ENCODE data around the gene CEP85. TPM values are rescaled to one million over a fixed set of nuclear protein-coding genes. Genes with fewer than 3 reads are reported as not detected.

The CEP85 gene
- total RNA-seq, 1 experiment from 2014 or later, result 37.2 TPM

DNA sequence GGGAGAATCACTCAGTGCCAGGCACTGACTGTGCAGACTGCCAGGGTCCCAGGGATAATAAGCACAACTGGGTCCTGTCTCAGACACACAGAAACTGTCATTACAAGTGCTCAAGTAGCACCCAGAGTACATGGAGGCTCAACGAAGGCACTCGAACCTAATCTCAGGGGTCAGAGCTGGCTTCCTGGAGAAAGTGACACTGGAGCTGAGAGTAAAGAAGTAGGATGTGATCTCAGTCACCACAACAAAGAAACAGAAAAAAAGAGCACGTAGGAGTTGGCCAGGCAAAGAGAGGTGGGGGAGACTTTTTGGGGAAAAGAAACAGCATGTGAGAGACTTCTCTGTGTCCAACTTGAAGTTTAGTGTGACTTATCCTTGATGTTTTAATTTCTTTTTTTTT lies 42.3 kb upstream of the CEP85 start:
- H3K36me3 ChIP-seq (ENCODE audit: control insufficient read depth in 1 of 2, insufficient read depth in 2 of 2, low read length in 2 of 2), result no peaks in the 10 kb centered on the region; a peak in 1 of 4 replicates
- DNase-seq (ENCODE audit: low read depth, low spot score) (no peak), ATAC-seq (no peak)
- H2AFZ ChIP-seq (ENCODE audit: low read depth, low read length, poor library complexity, severe bottlenecking), result no peak overlapping the region
- H3K27ac ChIP-seq (ENCODE audit: low read depth, low read length), result no peak overlapping the region
- no peaks in the 10 kb centered on the region for H4K20me1 ChIP-seq (ENCODE audit: insufficient read depth)
- no peak for TF ChIP-seq CBX3 (IDR thresholded peaks at IDR 0.05; ENCODE audit: low read depth)
- TF ChIP-seq TCF7L2 (IDR thresholded peaks at IDR 0.05; ENCODE audit: borderline replicate concordance, extremely low read depth, insufficient read depth, insufficient read length), result no peak
- no peak for TF ChIP-seq EZH2 (IDR thresholded peaks at IDR 0.05)
- TF ChIP-seq, protein P1, sequence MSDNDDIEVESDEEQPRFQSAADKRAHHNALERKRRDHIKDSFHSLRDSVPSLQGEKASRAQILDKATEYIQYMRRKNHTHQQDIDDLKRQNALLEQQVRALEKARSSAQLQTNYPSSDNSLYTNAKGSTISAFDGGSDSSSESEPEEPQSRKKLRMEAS (IDR thresholded peaks at IDR 0.05), result no peak
- TF ChIP-seq, protein P2, sequence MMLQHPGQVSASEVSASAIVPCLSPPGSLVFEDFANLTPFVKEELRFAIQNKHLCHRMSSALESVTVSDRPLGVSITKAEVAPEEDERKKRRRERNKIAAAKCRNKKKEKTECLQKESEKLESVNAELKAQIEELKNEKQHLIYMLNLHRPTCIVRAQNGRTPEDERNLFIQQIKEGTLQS (IDR thresholded peaks at IDR 0.05), result no peak
- TF ChIP-seq ZNF274 (IDR thresholded peaks at IDR 0.05; ENCODE audit: low read depth, low read length), result no peak
- TF ChIP-seq CEBPB (IDR thresholded peaks at IDR 0.05; ENCODE audit: low read depth), result no peak
- H3K27me3 ChIP-seq (ENCODE audit: insufficient read depth, low read length), result no peaks in the 10 kb centered on the region
- H3K4me1 ChIP-seq (ENCODE audit: control insufficient read depth in 1 of 2, insufficient read depth in 2 of 2, low read length in 2 of 2), result no peaks in the 10 kb centered on the region
- POLR2A ChIA-PET, result no interaction called here
- intact Hi-C loops (cut with micrococcal nuclease), result no loop called here
- RAD21 ChIA-PET (ENCODE audit: low non-redundant PET in 1 of 2, low total read pairs in 2 of 2, uncharacterized antibody in 2 of 2, unreplicated experiment in 2 of 2), result no interaction called here
- H3K9me3 ChIP-seq (ENCODE audit: control insufficient read depth in 1 of 2, insufficient read depth in 1 of 2, low read depth in 1 of 2, low read length in 2 of 2), result no peaks in the 10 kb centered on the region
- H3K4me3 ChIP-seq (replicated peaks in 1 of 2; ENCODE audit: low read depth in 1 of 2, low read length in 2 of 2), result no peak overlapping the region
- no peak overlapping the region for H3K4me2 ChIP-seq (ENCODE audit: low read length)
- H3K9ac ChIP-seq (ENCODE audit: low read length), result no peak overlapping the region
- no peaks in the 10 kb centered on the region for H3K9me2 ChIP-seq (ENCODE audit: insufficient read depth)
- no TSS peak for BruUV-seq (replicated peaks)
- no peaks in the 10 kb centered on the region for H3K79me2 ChIP-seq (ENCODE audit: insufficient read depth, low read length)
- CTCF ChIA-PET, result no interaction called here

- no peak overlapping the region for H3K4me2 ChIP-seq (ENCODE audit: low read length)
- no peak overlapping the region for H3K4me3 ChIP-seq (replicated peaks in 1 of 2; ENCODE audit: low read depth in 1 of 2, low read length in 2 of 2)
- H3K27ac ChIP-seq (ENCODE audit: low read depth, low read length), result no peak overlapping the region
- no peaks in the 10 kb centered on the region for H3K9me2 ChIP-seq (ENCODE audit: insufficient read depth)
- H3K9ac ChIP-seq (ENCODE audit: low read length), result no peak overlapping the region
- ATAC-seq, result no peak
- peaks cover 0 to under 1% of the 10 kb centered on the region in 2 experiments; a peak in 1 of 4 replicates for H3K4me1 ChIP-seq (ENCODE audit: control insufficient read depth in 1 of 2, insufficient read depth in 2 of 2, low read length in 2 of 2)
- H4K20me1 ChIP-seq (ENCODE audit: insufficient read depth), result no peaks in the 10 kb centered on the region
- H3K36me3 ChIP-seq (ENCODE audit: control insufficient read depth in 1 of 2, insufficient read depth in 2 of 2, low read length in 2 of 2), result no peaks in the 10 kb centered on the region
- intact Hi-C loops (cut with micrococcal nuclease), result no loop called here
- RAD21 ChIA-PET (ENCODE audit: low non-redundant PET in 1 of 2, low total read pairs in 2 of 2, uncharacterized antibody in 2 of 2, unreplicated experiment in 2 of 2), result no interaction called here
- no peaks in the 10 kb centered on the region for H3K9me3 ChIP-seq (ENCODE audit: control insufficient read depth in 1 of 2, insufficient read depth in 1 of 2, low read depth in 1 of 2, low read length in 2 of 2)
- no TSS peak for BruUV-seq (replicated peaks)
- H3K79me2 ChIP-seq (ENCODE audit: insufficient read depth, low read length), result no peaks in the 10 kb centered on the region
- no peaks in the 10 kb centered on the region for H3K27me3 ChIP-seq (ENCODE audit: insufficient read depth, low read length)
- no peak overlapping the region for H2AFZ ChIP-seq (ENCODE audit: low read depth, low read length, poor library complexity, severe bottlenecking)
- POLR2A ChIA-PET, result no interaction called here
- CTCF ChIA-PET, result no interaction called here
- DNase-seq (ENCODE audit: low read depth, low spot score), result no peak
- TF ChIP-seq ZNF274 (IDR thresholded peaks at IDR 0.05; ENCODE audit: low read depth, low read length), result no peak
- TF ChIP-seq, protein P3, sequence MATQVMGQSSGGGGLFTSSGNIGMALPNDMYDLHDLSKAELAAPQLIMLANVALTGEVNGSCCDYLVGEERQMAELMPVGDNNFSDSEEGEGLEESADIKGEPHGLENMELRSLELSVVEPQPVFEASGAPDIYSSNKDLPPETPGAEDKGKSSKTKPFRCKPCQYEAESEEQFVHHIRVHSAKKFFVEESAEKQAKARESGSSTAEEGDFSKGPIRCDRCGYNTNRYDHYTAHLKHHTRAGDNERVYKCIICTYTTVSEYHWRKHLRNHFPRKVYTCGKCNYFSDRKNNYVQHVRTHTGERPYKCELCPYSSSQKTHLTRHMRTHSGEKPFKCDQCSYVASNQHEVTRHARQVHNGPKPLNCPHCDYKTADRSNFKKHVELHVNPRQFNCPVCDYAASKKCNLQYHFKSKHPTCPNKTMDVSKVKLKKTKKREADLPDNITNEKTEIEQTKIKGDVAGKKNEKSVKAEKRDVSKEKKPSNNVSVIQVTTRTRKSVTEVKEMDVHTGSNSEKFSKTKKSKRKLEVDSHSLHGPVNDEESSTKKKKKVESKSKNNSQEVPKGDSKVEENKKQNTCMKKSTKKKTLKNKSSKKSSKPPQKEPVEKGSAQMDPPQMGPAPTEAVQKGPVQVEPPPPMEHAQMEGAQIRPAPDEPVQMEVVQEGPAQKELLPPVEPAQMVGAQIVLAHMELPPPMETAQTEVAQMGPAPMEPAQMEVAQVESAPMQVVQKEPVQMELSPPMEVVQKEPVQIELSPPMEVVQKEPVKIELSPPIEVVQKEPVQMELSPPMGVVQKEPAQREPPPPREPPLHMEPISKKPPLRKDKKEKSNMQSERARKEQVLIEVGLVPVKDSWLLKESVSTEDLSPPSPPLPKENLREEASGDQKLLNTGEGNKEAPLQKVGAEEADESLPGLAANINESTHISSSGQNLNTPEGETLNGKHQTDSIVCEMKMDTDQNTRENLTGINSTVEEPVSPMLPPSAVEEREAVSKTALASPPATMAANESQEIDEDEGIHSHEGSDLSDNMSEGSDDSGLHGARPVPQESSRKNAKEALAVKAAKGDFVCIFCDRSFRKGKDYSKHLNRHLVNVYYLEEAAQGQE (IDR thresholded peaks at IDR 0.05; ENCODE audit: low read depth), result no peak
- TF ChIP-seq ELF1 (IDR thresholded peaks at IDR 0.05; ENCODE audit: borderline replicate concordance, low read depth), result no peak
- no peak for TF ChIP-seq EGR1 (IDR thresholded peaks at IDR 0.05; ENCODE audit: low read depth)
- TF ChIP-seq, protein P4, sequence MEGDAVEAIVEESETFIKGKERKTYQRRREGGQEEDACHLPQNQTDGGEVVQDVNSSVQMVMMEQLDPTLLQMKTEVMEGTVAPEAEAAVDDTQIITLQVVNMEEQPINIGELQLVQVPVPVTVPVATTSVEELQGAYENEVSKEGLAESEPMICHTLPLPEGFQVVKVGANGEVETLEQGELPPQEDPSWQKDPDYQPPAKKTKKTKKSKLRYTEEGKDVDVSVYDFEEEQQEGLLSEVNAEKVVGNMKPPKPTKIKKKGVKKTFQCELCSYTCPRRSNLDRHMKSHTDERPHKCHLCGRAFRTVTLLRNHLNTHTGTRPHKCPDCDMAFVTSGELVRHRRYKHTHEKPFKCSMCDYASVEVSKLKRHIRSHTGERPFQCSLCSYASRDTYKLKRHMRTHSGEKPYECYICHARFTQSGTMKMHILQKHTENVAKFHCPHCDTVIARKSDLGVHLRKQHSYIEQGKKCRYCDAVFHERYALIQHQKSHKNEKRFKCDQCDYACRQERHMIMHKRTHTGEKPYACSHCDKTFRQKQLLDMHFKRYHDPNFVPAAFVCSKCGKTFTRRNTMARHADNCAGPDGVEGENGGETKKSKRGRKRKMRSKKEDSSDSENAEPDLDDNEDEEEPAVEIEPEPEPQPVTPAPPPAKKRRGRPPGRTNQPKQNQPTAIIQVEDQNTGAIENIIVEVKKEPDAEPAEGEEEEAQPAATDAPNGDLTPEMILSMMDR (IDR thresholded peaks at IDR 0.05 in 2 of 3, conservative IDR thresholded peaks at IDR 0.05 in 1 of 3; ENCODE audit: borderline replicate concordance in 1 of 3, insufficient read depth in 1 of 3, low read depth in 2 of 3, low read length in 2 of 3), result no peak
- TF ChIP-seq EZH2phosphoT487 (IDR thresholded peaks at IDR 0.05; ENCODE audit: borderline replicate concordance), result no peak
- TF ChIP-seq, protein P2 (IDR thresholded peaks at IDR 0.05), result no peak
- no peak for TF ChIP-seq SIN3A (IDR thresholded peaks at IDR 0.05; ENCODE audit: low read depth)
- no peak for TF ChIP-seq TCF7L2 (IDR thresholded peaks at IDR 0.05; ENCODE audit: borderline replicate concordance, extremely low read depth, insufficient read depth, insufficient read length)
- no peak for TF ChIP-seq POLR2A (IDR thresholded peaks at IDR 0.05; ENCODE audit: borderline replicate concordance, extremely low read depth, insufficient read depth, insufficient read length)
- no peak for TF ChIP-seq SP1 (IDR thresholded peaks at IDR 0.05; ENCODE audit: low read depth)
These were observed 38.2 kb upstream of the CEP85 start for GRCh38 chr1:26195805-26196204.
